SH-SY5Y (cell line): Measurements from ENCODE around the gene EEF2KMT.

ENCODE experiments used
- GATA2 ChIP-seq: IDR thresholded peaks from 2 replicates; pipeline ENCODE4 v1.6.1; 2011; ENCODE audit warnings: mild to moderate bottlenecking, low read depth, low read length
- GATA3 ChIP-seq: IDR thresholded peaks from 2 replicates; pipeline ENCODE4 v1.6.1; 2011; ENCODE audit warnings: low read depth, mild to moderate bottlenecking, low read length, moderate library complexity

DNA sequence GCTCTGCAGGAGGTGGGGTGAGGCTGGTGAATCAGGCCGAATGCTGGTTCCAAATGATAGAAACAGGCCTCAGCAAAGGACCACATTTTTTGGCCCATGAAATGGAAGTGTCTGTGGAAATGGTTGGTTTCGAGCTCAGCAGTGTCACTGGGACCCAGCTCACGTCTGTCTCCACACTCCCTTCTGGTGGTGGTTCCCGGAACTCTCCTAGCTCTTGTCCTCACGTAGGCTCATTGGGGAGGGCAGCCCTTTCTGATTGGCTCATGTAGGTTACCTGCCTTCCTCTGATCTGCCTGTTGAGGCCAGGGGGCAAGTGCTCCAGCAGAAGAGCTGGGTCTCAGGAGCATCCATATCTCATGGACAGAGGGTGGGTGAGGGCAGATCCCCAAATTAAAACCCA lies 22.0 kb downstream of the EEF2KMT start:
- TF ChIP-seq GATA3 (no peak), GATA2 (no peak)
